Gastrocnemius medialis (tissue), 4 donors: ENCODE results near the gene ITPR3. TPM values are rescaled to one million over a fixed set of nuclear protein-coding genes. Genes with fewer than 3 reads are reported as not detected.

Experiments
- ATAC-seq, 2 donors: fragments of 150-250 bp; one replicate each; pipeline ENCODE4 v1.9.1; 2016
- DNase-seq, 2 donors: peaks; one replicate each; pipeline ENCODE4 v3.0.0-alpha.2; 2019
- H3K27ac ChIP-seq, 4 donors: fragments of 200-600 bp; sonication (generic); 1 replicate in 1 of 4; 2 replicates in 3 of 4; pipeline ENCODE4 v1.5.1; 2016 to 2018; ENCODE audit warnings: mild to moderate bottlenecking in 2 of 4, moderate library complexity in 1 of 4
- H3K27me3 ChIP-seq, 3 donors: fragments of 200-600 bp; sonication (generic) in 2 of 3; 1 replicate in 1 of 3; 2 replicates in 2 of 3; pipeline versions ENCODE4 v1.5.1 to v1.6.0; 2016 to 2019; ENCODE audit warnings: mild to moderate bottlenecking in 1 of 3, moderate library complexity in 1 of 3
- H3K36me3 ChIP-seq, 2 donors: fragments of 200-600 bp; sonication (generic) in 1 of 2; one replicate each; pipeline ENCODE4 v1.5.1; 2017 to 2018
- H3K4me1 ChIP-seq, 2 donors: fragments of 200-600 bp; sonication (generic) in 1 of 2; one replicate each; pipeline ENCODE4 v1.5.1; 2016 to 2017; ENCODE audit warnings: mild to moderate bottlenecking in 2 of 2
- H3K4me3 ChIP-seq, 4 donors: fragments of 200-600 bp; sonication (generic) in 3 of 4; 1 replicate in 1 of 4; 2 replicates in 3 of 4; pipeline ENCODE4 v1.5.1; 2016 to 2019; ENCODE audit warnings: mild to moderate bottlenecking in 2 of 4
- H3K9me3 ChIP-seq, 3 donors: fragments of 200-600 bp; sonication (generic) in 2 of 3; 1 replicate in 1 of 3; 2 replicates in 2 of 3; pipeline ENCODE4 v1.5.1; 2016 to 2019
- CTCF ChIP-seq, 5 experiments: fragments of 450-650 bp in 3 of 5; fragments of 200-600 bp in 2 of 5; sonication (generic) in 2 of 5; IDR thresholded peaks in 4 of 5; conservative IDR thresholded peaks in 1 of 5; 1 replicate in 4 of 5; 2 replicates in 1 of 5; pipeline ENCODE4 v1.5.1; 2016 to 2019; ENCODE audit warnings: antibody characterized with exemption in 5 of 5, mild to moderate bottlenecking in 3 of 5, moderate library complexity in 3 of 5
- POLR2A ChIP-seq, 2 donors: fragments of 450-650 bp; IDR thresholded peaks; one replicate each; pipeline ENCODE4 v1.6.1; 2017; ENCODE audit warnings: antibody characterized with exemption in 2 of 2, mild to moderate bottlenecking in 2 of 2, moderate library complexity in 2 of 2
- in situ Hi-C, 4 donors: fragments of 200-750 bp; cut with MboI; loops; one replicate each; pipeline versions ENCODE4 v1.15.0 to v1.8.0; 2017; ENCODE audit warnings: low sequenced_read_pairs in 4 of 4
- intact Hi-C: fragments of 100-400 bp; cut with DNase I; formaldehyde crosslinking; loops from one replicate; pipeline ENCODE4 v1.15.1; 2023; ENCODE audit warnings: low total_unique reads
- total RNA-seq, 4 donors: library from RNA; depleted of rRNA; stranded (reverse); fragments of >200 nt; gene quantifications; one replicate each; pipeline versions ENCODE4 v1.1.0 to v1.2.3, GENCODE V29; 2016

ITPR3 gene
- total RNA-seq, 4 donors from 2014 or later = 1.9 to 6.8 (median 4.2) TPM

- H3K9me3 ChIP-seq = no peaks in the 10 kb centered on the region
- H3K36me3 ChIP-seq = peaks cover 4 to 58% of the 10 kb centered on the region in 2 donors
- no peaks in the 10 kb centered on the region for H3K27me3 ChIP-seq
- in situ Hi-C loops = loop anchor here in 1 of 4 donors (25.0 kb wide), 1 partner anchor 548 kb away; no protein-coding TSS in a partner anchor
- H3K27ac ChIP-seq = peak overlapping the region; percentile 98 to 100 (median 100)
- peaks cover 66 to 75% of the 10 kb centered on the region in 2 donors for H3K4me1 ChIP-seq
- no peak for DNase-seq
- ATAC-seq = no peak
- H3K4me3 ChIP-seq = peak overlapping the region; percentile 22 to 88 (median 35)
- intact Hi-C loops = no loop called here
- TF ChIP-seq POLR2A (IDR thresholded peaks at IDR 0.05) = no peak
- no peak for TF ChIP-seq CTCF (IDR thresholded peaks at IDR 0.05 in 4 of 5, conservative IDR thresholded peaks at IDR 0.05 in 1 of 5)
Measured at GRCh38 chr6:33738879-33739278, 117.8 kb downstream of the ITPR3 start.

GRCh38 chr6:33739571-33739970, 118.4 kb downstream of the ITPR3 start:
- ATAC-seq (peak in 1 of 2 donors; percentile 0), DNase-seq (peak in 1 of 2 donors; percentile 70)
- no peaks in the 10 kb centered on the region for H3K9me3 ChIP-seq
- H3K36me3 ChIP-seq = peaks cover under 1 to 53% of the 10 kb centered on the region in 2 donors
- intact Hi-C loops = no loop called here
- TF ChIP-seq POLR2A (IDR thresholded peaks at IDR 0.05) (no peak), CTCF (IDR thresholded peaks at IDR 0.05 in 4 of 5, conservative IDR thresholded peaks at IDR 0.05 in 1 of 5) (no peak)
- H3K27me3 ChIP-seq = no peaks in the 10 kb centered on the region
- peak overlapping the region; percentile 98 to 100 (median 100) for H3K27ac ChIP-seq
- H3K4me3 ChIP-seq = peak overlapping the region; percentile 6 to 88 (median 28)
- peaks cover 59 to 72% of the 10 kb centered on the region in 2 donors for H3K4me1 ChIP-seq
- in situ Hi-C loops = loop anchor here in 1 of 4 donors (25.0 kb wide), 1 partner anchor 548 kb away; no protein-coding TSS in a partner anchor

GRCh38 chr6:33740204-33740608, 119.1 kb downstream of the ITPR3 start:
- DNase-seq (peak; percentile 89 to 98), ATAC-seq (peak; percentile 40 to 46)
- peaks cover 53 to 65% of the 10 kb centered on the region in 2 donors for H3K4me1 ChIP-seq
- peak overlapping the region; percentile 98 to 100 (median 100) for H3K27ac ChIP-seq
- intact Hi-C loops (loop anchor here (5.0 to 10.0 kb wide), 2 partner anchors 1625 to 1923 kb away; partner anchors contain the start of genes HSPA1A and HSPA1L), in situ Hi-C loops (loop anchor here in 1 of 4 donors (25.0 kb wide), 1 partner anchor 547 kb away; no protein-coding TSS in a partner anchor)
- no peaks in the 10 kb centered on the region for H3K27me3 ChIP-seq
- H3K4me3 ChIP-seq = peak overlapping the region; percentile 22 to 88 (median 40)
- peaks cover 0 to 52% of the 10 kb centered on the region in 2 donors for H3K36me3 ChIP-seq
- peak in 1 of 2 donors; percentile 76 for TF ChIP-seq POLR2A (IDR thresholded peaks at IDR 0.05)
- no peak for TF ChIP-seq CTCF (IDR thresholded peaks at IDR 0.05 in 4 of 5, conservative IDR thresholded peaks at IDR 0.05 in 1 of 5)
- H3K9me3 ChIP-seq = no peaks in the 10 kb centered on the region

GRCh38 chr6:33740794-33741193, 119.7 kb downstream of the ITPR3 start:
- intact Hi-C loops = loop anchor here (5.0 to 10.0 kb wide), 2 partner anchors 1624 to 1923 kb away; partner anchors contain the start of genes HSPA1A and HSPA1L
- DNase-seq (peak; percentile 63 to 82), ATAC-seq (peak; percentile 2 to 10)
- TF ChIP-seq POLR2A (IDR thresholded peaks at IDR 0.05) = no peak
- TF ChIP-seq CTCF (IDR thresholded peaks at IDR 0.05 in 4 of 5, conservative IDR thresholded peaks at IDR 0.05 in 1 of 5) = no peak
- peaks cover 49 to 60% of the 10 kb centered on the region in 2 donors for H3K4me1 ChIP-seq
- peak overlapping the region; percentile 98 to 100 (median 100) for H3K27ac ChIP-seq
- peaks cover 0 to 52% of the 10 kb centered on the region in 2 donors for H3K36me3 ChIP-seq
- H3K9me3 ChIP-seq = no peaks in the 10 kb centered on the region
- no peaks in the 10 kb centered on the region for H3K27me3 ChIP-seq
- in situ Hi-C loops = loop anchor here in 1 of 4 donors (25.0 kb wide), 1 partner anchor 547 kb away; no protein-coding TSS in a partner anchor
- peak overlapping the region; percentile 22 to 88 (median 40) for H3K4me3 ChIP-seq
